Measurements from ENCODE around the gene BTN1A1. TPM values are rescaled to one million over a fixed set of nuclear protein-coding genes. Genes with fewer than 3 reads are reported as not detected.
"Not testable (repeated sequence)": the region's sequence is repeated elsewhere in the genome, so short reads cannot be mapped to it uniquely, and the experiment has no call there.

Gene BTN1A1
- total and polyA plus RNA-seq, 10 of the 15 experiments (the other 5 are each of a cell fraction or from before 2014, with no cell fraction given): 0.05 to 2.2 (median 0.87) TPM

DNA sequence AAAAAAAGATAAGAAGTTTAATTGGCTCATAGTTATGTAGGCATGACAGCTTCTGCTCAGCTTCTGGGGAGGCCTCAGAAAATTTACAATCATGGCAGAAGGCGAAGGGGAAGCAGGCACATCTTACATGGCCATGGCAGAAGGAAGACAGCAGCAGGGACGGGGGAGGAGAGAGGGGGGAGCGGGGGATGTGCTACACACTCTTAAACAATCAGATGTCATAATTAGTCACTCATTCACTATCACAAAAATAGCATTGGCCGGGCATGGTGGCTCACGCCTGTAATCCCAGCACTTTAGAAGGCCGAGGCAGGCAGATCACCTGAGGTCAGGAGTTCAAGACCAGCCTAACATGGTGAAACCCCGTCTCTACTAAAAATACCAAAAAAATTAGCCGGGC is 10.9 kb downstream of the BTN1A1 start:
- H2AFZ ChIP-seq (ENCODE audit: control insufficient read depth, low read depth, low read length); H3K4me1 ChIP-seq (ENCODE audit: control insufficient read depth, insufficient read depth, low read length); H3K4me2 ChIP-seq (ENCODE audit: control insufficient read depth, insufficient read depth); H3K9ac ChIP-seq (ENCODE audit: control insufficient read depth, insufficient read depth, low read length); H3K27me3 ChIP-seq (replicated peaks in 1 of 2; ENCODE audit: control insufficient read depth in 2 of 2, insufficient read depth in 2 of 2, low read length in 1 of 2); in situ Hi-C loops (cut with MboI); H3K27ac ChIP-seq (ENCODE audit: control insufficient read depth, insufficient read depth); RAD21 ChIA-PET (ENCODE audit: unreplicated experiment); H4K20me1 ChIP-seq (ENCODE audit: control insufficient read depth, insufficient read depth); H3K36me3 ChIP-seq (ENCODE audit: control insufficient read depth in 2 of 2, insufficient read depth in 2 of 2, low read length in 1 of 2); ATAC-seq; intact Hi-C loops (cut with micrococcal nuclease; ENCODE audit: unreplicated experiment); SMC1A ChIA-PET (ENCODE audit: uncharacterized antibody, unreplicated experiment); BruUV-seq (replicated peaks); FAIRE-seq; H3K79me2 ChIP-seq (ENCODE audit: control insufficient read depth, insufficient read depth, low read length); H3K4me3 ChIP-seq; DNase-seq (ENCODE audit: low read depth, low spot score); H3K9me3 ChIP-seq (replicated peaks; ENCODE audit: control insufficient read depth, insufficient read depth, low read length): not testable (repeated sequence)
- ChIA-PET POLR2A (interaction anchor here (0.6 kb wide), 3 partner anchors 15 to 303 kb away, joined by 3 to 4 read pairs (median 3); no protein-coding TSS in a partner anchor), CTCF (interaction anchor here (0.6 kb wide), 1 partner anchor 85 kb away, joined by 3 read pairs; no protein-coding TSS in a partner anchor)
- WGBS (ENCODE audit: insufficient coverage, insufficient replicate concordance, low lambda C conversion rate, missing lambda C conversion rate): 70% methylated on average over 8 of the region's 8 CpGs

DNA sequence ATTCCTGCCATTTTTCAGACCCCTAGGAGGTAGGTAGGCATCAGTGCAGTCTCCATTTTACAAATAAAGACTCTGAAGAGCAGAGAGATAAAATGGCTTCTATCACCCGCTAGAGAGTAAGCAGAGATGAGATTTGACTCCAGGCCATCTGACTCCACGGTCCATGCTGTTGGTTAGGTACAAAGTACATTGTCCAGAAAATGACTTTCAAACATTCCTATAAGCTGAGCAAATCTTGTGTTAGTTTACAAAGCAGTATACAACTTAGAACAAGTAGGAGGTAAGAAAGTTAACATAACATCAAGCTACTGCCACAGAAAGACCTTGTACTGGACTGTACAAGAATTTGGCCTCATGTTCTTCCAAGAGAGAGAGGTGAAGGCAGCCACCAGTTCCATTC is 14.9 kb downstream of the BTN1A1 start:
- ATAC-seq (no peak), DNase-seq (ENCODE audit: low read depth, low spot score) (no peak), FAIRE-seq (no peak)
- H3K36me3 ChIP-seq (ENCODE audit: control insufficient read depth in 2 of 2, insufficient read depth in 2 of 2, low read length in 1 of 2): no peaks in the 10 kb centered on the region
- H3K27ac ChIP-seq (ENCODE audit: control insufficient read depth, insufficient read depth): no peak overlapping the region
- no peak overlapping the region for H3K4me3 ChIP-seq
- no peaks in the 10 kb centered on the region for H3K79me2 ChIP-seq (ENCODE audit: control insufficient read depth, insufficient read depth, low read length)
- no peak overlapping the region for H3K4me2 ChIP-seq (ENCODE audit: control insufficient read depth, insufficient read depth)
- no peak overlapping the region for H2AFZ ChIP-seq (ENCODE audit: control insufficient read depth, low read depth, low read length)
- no TSS peak for BruUV-seq (replicated peaks)
- ChIA-PET CTCF (no interaction called here), SMC1A (ENCODE audit: uncharacterized antibody, unreplicated experiment) (interaction anchor here (1.4 kb wide), 1 partner anchor 57 kb away, joined by 3 read pairs; no protein-coding TSS in a partner anchor), RAD21 (ENCODE audit: unreplicated experiment) (no interaction called here), POLR2A (interaction anchor here (0.6 kb wide), 1 partner anchor 596 kb away, joined by 3 read pairs; no protein-coding TSS in a partner anchor)
- H4K20me1 ChIP-seq (ENCODE audit: control insufficient read depth, insufficient read depth): no peaks in the 10 kb centered on the region
- H3K27me3 ChIP-seq (replicated peaks in 1 of 2; ENCODE audit: control insufficient read depth in 2 of 2, insufficient read depth in 2 of 2, low read length in 1 of 2): no peaks in the 10 kb centered on the region
- no peaks in the 10 kb centered on the region for H3K9me3 ChIP-seq (replicated peaks; ENCODE audit: control insufficient read depth, insufficient read depth, low read length)
- H3K9ac ChIP-seq (ENCODE audit: control insufficient read depth, insufficient read depth, low read length): no peak overlapping the region
- intact Hi-C loops (cut with micrococcal nuclease; ENCODE audit: unreplicated experiment): no loop called here
- 68% methylated on average over 2 of the region's 2 CpGs for WGBS (ENCODE audit: insufficient coverage, insufficient replicate concordance, low lambda C conversion rate, missing lambda C conversion rate)
- in situ Hi-C loops (cut with MboI): no loop called here
- H3K4me1 ChIP-seq (ENCODE audit: control insufficient read depth, insufficient read depth, low read length): peaks cover under 1% of the 10 kb centered on the region
- TF ChIP-seq CBX3 (IDR thresholded peaks at IDR 0.05; ENCODE audit: borderline replicate concordance, low read depth): no peak
- no peak for TF ChIP-seq CHD4 (IDR thresholded peaks at IDR 0.05)
- TF ChIP-seq RELA (IDR thresholded peaks at IDR 0.05; ENCODE audit: borderline replicate concordance, partially characterized antibody): no peak
- TF ChIP-seq, protein P1, sequence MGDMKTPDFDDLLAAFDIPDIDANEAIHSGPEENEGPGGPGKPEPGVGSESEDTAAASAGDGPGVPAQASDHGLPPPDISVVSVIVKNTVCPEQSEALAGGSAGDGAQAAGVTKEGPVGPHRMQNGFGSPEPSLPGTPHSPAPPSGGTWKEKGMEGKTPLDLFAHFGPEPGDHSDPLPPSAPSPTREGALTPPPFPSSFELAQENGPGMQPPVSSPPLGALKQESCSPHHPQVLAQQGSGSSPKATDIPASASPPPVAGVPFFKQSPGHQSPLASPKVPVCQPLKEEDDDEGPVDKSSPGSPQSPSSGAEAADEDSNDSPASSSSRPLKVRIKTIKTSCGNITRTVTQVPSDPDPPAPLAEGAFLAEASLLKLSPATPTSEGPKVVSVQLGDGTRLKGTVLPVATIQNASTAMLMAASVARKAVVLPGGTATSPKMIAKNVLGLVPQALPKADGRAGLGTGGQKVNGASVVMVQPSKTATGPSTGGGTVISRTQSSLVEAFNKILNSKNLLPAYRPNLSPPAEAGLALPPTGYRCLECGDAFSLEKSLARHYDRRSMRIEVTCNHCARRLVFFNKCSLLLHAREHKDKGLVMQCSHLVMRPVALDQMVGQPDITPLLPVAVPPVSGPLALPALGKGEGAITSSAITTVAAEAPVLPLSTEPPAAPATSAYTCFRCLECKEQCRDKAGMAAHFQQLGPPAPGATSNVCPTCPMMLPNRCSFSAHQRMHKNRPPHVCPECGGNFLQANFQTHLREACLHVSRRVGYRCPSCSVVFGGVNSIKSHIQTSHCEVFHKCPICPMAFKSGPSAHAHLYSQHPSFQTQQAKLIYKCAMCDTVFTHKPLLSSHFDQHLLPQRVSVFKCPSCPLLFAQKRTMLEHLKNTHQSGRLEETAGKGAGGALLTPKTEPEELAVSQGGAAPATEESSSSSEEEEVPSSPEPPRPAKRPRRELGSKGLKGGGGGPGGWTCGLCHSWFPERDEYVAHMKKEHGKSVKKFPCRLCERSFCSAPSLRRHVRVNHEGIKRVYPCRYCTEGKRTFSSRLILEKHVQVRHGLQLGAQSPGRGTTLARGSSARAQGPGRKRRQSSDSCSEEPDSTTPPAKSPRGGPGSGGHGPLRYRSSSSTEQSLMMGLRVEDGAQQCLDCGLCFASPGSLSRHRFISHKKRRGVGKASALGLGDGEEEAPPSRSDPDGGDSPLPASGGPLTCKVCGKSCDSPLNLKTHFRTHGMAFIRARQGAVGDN (IDR thresholded peaks at IDR 0.05): no peak
- TF ChIP-seq RAD21 (IDR thresholded peaks at IDR 0.05; ENCODE audit: insufficient read depth, low read depth, low read length): no peak
- TF ChIP-seq, protein P2, sequence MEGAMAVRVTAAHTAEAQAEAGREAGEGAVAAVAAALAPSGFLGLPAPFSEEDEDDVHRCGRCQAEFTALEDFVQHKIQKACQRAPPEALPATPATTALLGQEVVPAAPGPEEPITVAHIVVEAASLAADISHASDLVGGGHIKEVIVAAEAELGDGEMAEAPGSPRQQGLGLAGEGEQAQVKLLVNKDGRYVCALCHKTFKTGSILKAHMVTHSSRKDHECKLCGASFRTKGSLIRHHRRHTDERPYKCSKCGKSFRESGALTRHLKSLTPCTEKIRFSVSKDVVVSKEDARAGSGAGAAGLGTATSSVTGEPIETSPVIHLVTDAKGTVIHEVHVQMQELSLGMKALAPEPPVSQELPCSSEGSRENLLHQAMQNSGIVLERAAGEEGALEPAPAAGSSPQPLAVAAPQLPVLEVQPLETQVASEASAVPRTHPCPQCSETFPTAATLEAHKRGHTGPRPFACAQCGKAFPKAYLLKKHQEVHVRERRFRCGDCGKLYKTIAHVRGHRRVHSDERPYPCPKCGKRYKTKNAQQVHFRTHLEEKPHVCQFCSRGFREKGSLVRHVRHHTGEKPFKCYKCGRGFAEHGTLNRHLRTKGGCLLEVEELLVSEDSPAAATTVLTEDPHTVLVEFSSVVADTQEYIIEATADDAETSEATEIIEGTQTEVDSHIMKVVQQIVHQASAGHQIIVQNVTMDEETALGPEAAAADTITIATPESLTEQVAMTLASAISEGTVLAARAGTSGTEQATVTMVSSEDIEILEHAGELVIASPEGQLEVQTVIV (IDR thresholded peaks at IDR 0.05; ENCODE audit: borderline replicate concordance, partially characterized antibody): no peak
- TF ChIP-seq, protein P3, sequence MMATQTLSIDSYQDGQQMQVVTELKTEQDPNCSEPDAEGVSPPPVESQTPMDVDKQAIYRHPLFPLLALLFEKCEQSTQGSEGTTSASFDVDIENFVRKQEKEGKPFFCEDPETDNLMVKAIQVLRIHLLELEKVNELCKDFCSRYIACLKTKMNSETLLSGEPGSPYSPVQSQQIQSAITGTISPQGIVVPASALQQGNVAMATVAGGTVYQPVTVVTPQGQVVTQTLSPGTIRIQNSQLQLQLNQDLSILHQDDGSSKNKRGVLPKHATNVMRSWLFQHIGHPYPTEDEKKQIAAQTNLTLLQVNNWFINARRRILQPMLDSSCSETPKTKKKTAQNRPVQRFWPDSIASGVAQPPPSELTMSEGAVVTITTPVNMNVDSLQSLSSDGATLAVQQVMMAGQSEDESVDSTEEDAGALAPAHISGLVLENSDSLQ (IDR thresholded peaks at IDR 0.05): no peak
- TF ChIP-seq, protein P4, sequence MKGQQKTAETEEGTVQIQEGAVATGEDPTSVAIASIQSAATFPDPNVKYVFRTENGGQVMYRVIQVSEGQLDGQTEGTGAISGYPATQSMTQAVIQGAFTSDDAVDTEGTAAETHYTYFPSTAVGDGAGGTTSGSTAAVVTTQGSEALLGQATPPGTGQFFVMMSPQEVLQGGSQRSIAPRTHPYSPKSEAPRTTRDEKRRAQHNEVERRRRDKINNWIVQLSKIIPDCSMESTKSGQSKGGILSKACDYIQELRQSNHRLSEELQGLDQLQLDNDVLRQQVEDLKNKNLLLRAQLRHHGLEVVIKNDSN (IDR thresholded peaks at IDR 0.05; ENCODE audit: borderline replicate concordance, extremely low read length, insufficient read depth, low read depth, low read length): no peak

All from GM12878 (cell line).